NCI-H146 (cell line): ENCODE results near the gene PBX2.
"Not testable (repeated sequence)": the region's sequence is repeated elsewhere in the genome, so short reads cannot be mapped to it uniquely, and the experiment has no call there.

Experiments used
- DNase-seq: peaks from one replicate; lab custom pipeline; 2025; lab: John Stamatoyannopoulos, UW

PBX2 gene

DNA sequence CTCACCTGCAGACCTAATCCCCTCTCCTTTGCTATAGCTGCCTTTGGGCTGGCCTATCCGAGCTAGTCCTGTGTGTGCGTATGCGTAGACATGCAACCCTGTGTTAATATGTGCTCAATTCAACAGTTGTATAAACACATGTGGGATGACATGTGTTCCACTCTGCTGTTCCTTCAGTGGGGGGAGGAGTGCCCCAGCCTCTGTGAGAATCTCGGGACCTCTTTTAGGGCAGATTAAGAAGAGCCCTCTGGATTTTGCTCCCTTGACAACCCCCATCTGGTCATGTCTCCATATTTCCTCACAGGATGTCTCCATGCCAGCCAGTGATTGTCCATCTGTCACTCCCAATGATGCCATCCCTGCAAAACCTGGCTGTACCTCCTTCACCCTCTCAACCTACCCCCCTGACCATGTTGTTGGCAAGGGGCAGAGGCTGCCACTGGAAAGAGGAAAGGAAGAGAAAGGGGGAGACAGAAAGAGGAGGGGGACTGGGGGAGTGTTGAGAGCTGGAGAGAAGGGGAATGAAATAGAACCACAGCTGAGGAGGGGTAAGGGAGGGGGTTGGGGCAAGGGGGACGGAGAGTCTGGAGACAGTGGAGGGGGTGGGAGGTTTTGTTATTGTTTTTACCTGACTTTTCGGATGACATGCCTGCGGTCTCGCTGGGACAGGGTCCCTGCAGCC lies 38.7 kb downstream of the PBX2 start:
- DNase-seq = no peak

DNA sequence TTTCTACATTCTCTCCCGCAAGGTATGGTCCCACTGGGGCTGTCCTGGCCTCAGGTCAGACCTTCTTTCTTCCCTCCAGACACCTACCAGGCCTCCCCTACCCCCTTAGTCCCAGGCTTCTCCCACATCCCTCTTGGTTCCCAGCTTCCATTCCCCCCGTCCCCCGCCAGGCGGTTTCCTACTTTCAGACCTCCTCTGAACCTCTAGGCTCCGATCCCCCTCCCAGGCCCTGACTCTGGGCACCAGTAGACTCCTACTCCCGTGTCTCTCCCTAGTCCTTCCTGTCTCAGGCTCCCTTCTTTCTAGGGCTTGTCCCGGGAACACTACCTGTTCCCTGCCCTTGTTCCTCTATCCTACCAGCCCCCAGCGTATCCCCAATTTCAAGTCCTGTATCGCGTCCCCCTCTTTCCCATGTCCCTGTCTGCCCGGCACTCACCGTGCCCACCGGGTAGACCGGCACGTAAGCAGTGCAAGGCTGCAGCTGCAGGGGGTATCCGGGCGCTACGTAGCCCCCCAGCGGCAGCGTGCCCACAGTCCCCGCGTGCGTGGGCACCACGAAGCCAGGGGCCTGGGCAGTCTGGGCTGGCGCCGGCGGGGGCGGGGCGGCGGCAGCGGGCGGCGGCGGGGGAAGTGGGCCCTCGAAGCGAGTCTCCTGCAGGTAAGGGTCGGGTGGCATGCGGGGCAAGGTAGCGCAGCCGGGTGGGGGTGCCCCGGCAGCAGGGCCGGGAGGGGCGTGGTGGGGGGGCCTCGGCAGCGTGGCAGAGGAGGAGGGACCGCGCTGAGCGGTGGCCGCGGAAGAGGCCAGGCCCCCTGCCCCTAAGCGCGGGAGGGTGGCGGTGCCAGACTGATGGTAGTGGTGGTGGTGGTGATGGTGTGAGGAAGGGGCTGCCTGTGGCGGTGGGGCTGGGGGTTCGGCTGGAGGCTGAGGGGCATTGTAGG lies 39.8 kb downstream of the PBX2 start:
- no peak for DNase-seq

DNA sequence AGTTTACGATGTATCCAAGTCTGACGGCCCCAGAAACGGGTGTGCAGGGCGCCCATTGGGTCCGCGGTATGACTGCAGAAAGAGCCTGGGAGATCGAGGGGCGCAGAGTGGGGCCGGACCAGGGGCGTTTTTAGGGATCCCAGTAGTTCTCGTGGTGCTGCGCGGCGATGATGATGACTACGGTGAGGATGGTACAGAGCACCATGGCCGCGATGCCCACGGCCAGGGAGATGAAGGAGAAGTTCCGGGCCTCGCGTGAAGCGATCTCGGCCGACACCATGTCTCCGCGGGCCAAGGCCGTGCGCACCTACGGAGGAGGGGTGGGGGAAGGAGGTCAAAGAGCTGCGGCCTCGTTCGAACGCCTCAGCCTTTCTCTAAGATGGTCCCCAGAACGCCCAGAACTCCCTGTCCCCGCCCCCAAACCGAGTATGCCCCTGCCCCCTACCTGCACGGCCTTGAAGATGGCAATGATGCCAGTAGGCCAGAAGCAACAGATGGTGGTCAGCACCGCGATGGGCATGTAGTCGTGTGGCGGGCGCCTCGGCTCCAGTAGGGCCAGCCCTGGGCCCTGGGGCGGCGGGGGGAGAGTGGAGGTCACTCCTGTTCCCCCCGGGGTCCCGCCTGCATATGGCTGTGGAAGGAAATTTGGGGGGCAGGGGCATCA lies 40.8 kb downstream of the PBX2 start:
- peak; percentile 34 for DNase-seq

DNA sequence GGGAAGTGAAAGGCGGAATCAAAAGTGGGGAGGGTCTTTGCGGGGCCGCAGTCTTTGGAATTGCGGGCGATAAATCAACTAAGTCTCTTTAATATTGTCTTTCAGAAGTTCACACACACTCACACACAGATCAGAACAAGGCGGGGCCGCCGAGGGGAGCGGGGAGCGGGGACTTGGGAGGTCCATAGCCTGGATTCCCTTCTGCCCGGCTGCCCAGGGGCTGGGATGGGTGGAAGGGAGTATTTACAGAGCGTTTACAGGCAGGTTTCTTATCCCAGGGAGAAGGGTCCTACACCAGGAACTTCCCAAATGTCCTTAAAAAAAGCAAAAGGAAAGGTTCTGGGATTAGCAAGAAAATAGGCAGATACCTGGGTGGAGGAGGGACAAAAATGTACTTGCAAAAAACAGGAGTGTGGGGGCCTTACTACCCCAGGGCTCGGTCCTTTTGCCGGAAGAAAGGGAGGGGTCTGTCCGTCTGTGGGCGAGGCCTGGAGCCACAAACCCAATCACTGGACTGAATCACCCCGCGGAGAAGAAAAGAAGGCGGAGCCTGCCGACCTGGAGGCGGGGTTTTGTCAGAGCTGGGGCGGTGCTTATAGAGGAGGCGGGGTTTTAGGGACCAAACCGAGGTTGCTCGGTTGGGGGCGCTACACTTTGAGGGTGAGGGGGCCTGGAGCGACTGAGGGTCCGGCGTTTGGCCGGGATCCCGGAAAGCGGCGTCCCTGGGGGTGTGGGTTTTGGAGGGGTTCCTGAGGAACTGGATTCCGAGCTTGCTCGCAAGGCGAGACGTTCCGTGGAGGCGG lies 41.5 kb downstream of the PBX2 start:
- peak; percentile 69 for DNase-seq

GRCh38 chr6:32147401-32148132 lies 42.4 kb downstream of the PBX2 start:
- DNase-seq = no peak

DNA sequence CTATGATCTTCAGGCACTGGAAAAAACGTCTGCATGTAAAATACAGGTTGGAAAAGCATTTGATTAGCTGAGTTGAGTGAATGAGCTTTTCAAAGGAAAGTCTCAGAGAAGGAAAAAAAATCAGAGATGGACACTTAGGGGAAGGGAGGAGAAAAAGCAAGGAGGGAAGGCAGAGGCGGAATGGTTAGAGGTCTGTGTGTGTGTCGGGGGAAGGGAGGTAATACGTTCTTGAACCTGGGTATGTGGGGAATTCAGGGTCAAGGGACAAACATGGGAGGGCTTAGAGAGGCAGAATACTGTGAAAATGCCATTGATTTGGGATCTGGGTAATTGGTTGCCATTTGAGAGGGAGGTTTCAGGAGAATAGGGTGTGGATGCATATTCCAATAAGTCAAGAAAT lies 43.3 kb downstream of the PBX2 start:
- DNase-seq = no peak

DNA sequence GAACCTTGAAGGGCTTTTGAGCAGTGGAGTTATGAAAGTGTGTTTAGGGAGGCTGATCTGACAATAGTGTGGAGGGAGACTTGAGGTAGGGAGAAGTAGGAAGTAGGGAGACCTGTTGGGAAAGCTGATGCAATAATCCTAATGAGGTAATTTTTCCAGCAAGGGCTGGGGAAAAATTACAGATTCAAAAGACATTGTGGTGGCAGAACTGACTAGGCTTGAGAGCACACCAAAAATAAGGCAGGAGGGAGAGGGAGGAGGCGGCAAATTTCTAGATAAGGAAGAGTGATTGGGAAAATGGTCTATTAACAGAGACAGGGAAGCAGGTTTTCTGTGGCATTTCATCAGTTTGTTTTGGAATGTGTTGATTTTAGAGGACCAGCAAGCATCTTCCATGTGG lies 43.7 kb downstream of the PBX2 start:
- DNase-seq = no peak

- DNase-seq = not testable (repeated sequence)
Measured at GRCh38 chr6:32144238-32144637, 45.8 kb downstream of the PBX2 start.

GRCh38 chr6:32140420-32141046 lies 49.5 kb downstream of the PBX2 start:
- DNase-seq = no peak

DNA sequence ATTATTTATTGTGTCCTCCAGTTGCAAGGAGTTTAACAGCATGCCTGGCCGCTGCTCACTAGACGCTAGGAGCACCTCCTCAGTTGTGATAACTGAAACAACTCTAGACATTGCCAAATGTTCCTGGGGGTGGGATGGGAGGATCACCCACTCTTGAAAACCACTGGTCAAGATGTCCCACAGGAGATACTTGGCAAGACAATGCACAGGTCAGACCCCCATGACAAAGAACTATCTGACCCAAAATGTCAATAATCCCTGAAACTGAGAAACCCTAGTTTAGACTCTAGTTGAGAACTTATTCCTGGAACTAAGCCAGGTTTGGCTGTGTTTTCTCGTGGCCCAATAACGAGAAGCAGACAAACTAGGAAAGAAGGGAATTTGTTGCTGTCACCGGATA lies 50.4 kb downstream of the PBX2 start:
- DNase-seq = no peak

- no peak for DNase-seq
Measured at GRCh38 chr6:32137454-32137853, 52.5 kb downstream of the PBX2 start.
